Chondrocyte (in vitro differentiated cells): ENCODE measurements around the gene ROGDI. TPM values are rescaled to one million over a fixed set of nuclear protein-coding genes. Genes with fewer than 3 reads are reported as not detected.
A peak's percentile ranks its signal among the peaks of the same experiment; 100 is the strongest.

Source experiments
- DNase-seq: peaks from one replicate; pipeline ENCODE4 v3.0.0; 2021; ENCODE audit warnings: mixed read lengths, low spot score
- H3K27ac Mint-ChIP-seq: one replicate; pipeline ENCODE4 v1.8.0; 2021; ENCODE audit warnings: mild to moderate bottlenecking, moderate library complexity, mixed read lengths; ENCODE audit not compliant: unreplicated experiment
- H3K27me3 Mint-ChIP-seq: 2 replicates; pipeline ENCODE4 v1.8.0; 2021; ENCODE audit warnings: low read depth, mixed read lengths
- H3K36me3 Mint-ChIP-seq: 2 replicates; pipeline ENCODE4 v1.8.0; 2021; ENCODE audit warnings: low read depth, mixed read lengths
- H3K4me1 Mint-ChIP-seq: 2 replicates; pipeline ENCODE4 v1.8.0; 2021; ENCODE audit warnings: low read depth, mild to moderate bottlenecking, mixed read lengths
- H3K4me3 Mint-ChIP-seq: one replicate; pipeline ENCODE4 v1.8.0; 2021; ENCODE audit warnings: mild to moderate bottlenecking, moderate library complexity, mixed read lengths; ENCODE audit not compliant: unreplicated experiment
- H3K9me3 Mint-ChIP-seq: 2 replicates; pipeline ENCODE4 v1.8.0; 2021; ENCODE audit warnings: low read depth, mixed read lengths
- CTCF ChIP-seq: fragments of 200-600 bp; sonication (generic); IDR thresholded peaks from 2 replicates; pipeline ENCODE4 v1.5.0; 2021; ENCODE audit warnings: antibody characterized with exemption, mild to moderate bottlenecking, moderate library complexity
- long read RNA-seq: library from polyadenylated mRNA; stranded (forward); transcript quantifications from one replicate; pipeline ENCODE4 v2.0.0, GENCODE V29; 2021
- total RNA-seq: library from RNA; stranded (reverse); gene quantifications from 3 replicates; pipeline ENCODE4 v1.2.1, GENCODE V29; 2021

The ROGDI gene, protein sequence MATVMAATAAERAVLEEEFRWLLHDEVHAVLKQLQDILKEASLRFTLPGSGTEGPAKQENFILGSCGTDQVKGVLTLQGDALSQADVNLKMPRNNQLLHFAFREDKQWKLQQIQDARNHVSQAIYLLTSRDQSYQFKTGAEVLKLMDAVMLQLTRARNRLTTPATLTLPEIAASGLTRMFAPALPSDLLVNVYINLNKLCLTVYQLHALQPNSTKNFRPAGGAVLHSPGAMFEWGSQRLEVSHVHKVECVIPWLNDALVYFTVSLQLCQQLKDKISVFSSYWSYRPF
- 24.9 to 37.6 TPM (median 35.6 TPM) in 3 replicates for total RNA-seq
- long read RNA-seq, transcript ROGDI-209 (10 exons, 1,362 nt) = minor isoform, 8 of 104 reads
- long read RNA-seq, transcript ROGDI-213 (7 exons, 2,684 nt) = minor isoform, 5 of 104 reads
- long read RNA-seq, transcript ROGDI-201 (11 exons, 1,735 nt) = major isoform, 57 of 104 reads
- long read RNA-seq, partial matches to known transcripts = 8 of 104 reads
- long read RNA-seq, other reads (novel, unspliced or antisense) = 26 of 104 reads

DNA sequence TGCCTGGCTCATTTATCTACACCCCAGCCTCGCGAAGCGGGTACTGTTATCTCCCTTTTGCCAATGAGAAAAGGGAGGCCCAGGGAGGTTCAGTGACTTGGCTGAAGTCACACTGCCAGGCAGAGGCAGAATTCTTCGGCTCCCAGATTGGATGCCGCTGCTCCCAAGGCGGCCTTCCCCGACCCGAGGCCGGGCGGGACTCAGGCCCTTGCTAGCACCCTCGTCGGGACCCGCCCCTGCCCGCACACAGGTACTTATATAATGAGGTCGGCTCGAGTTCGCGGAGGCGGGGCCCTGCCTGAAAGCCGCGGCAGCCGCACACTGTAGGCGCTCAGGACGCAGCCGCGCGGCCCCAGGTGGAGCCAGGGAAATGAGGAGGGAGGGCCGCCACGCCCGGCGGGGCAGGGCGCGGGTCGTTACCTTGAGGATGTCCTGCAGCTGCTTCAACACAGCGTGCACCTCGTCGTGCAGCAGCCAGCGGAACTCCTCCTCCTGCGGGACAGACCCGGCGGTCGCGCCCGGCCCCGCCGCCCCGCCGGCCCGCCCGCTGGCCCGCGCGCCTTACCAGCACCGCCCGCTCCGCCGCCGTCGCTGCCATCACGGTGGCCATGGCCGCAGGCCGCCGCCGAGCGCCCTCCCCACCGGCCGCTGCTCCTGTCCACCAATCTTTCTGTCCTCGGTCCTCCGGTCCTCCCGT lies at the start of gene ROGDI:
TSS of gene ROGDI (minus strand) at position 672 of the 697 bp plus-strand sequence. CDS start at position 610, 62 bp downstream.
- Mint-ChIP-seq H3K4me3 (peak within 1 kb of the TSS; percentile 82), H3K36me3 (peaks cover 11% of the 10 kb centered on the region), H3K27ac (peak within 1 kb of the TSS; percentile 92), H3K9me3 (no peaks in the 10 kb centered on the region), H3K4me1 (peaks cover 25% of the 10 kb centered on the region), H3K27me3 (no peaks in the 10 kb centered on the region)
- TF ChIP-seq CTCF = no peak
- DNase-seq = no peak

GRCh38 chr16:4850211-4850610 lies 47.8 kb upstream of the ROGDI start:
- TF ChIP-seq CTCF = no peak
- Mint-ChIP-seq H3K27ac (no peak overlapping the region), H3K36me3 (peaks cover 11% of the 10 kb centered on the region), H3K4me3 (peak overlapping the region; percentile 17), H3K4me1 (peaks cover 59% of the 10 kb centered on the region), H3K9me3 (no peaks in the 10 kb centered on the region), H3K27me3 (no peaks in the 10 kb centered on the region)
- no peak for DNase-seq

DNA sequence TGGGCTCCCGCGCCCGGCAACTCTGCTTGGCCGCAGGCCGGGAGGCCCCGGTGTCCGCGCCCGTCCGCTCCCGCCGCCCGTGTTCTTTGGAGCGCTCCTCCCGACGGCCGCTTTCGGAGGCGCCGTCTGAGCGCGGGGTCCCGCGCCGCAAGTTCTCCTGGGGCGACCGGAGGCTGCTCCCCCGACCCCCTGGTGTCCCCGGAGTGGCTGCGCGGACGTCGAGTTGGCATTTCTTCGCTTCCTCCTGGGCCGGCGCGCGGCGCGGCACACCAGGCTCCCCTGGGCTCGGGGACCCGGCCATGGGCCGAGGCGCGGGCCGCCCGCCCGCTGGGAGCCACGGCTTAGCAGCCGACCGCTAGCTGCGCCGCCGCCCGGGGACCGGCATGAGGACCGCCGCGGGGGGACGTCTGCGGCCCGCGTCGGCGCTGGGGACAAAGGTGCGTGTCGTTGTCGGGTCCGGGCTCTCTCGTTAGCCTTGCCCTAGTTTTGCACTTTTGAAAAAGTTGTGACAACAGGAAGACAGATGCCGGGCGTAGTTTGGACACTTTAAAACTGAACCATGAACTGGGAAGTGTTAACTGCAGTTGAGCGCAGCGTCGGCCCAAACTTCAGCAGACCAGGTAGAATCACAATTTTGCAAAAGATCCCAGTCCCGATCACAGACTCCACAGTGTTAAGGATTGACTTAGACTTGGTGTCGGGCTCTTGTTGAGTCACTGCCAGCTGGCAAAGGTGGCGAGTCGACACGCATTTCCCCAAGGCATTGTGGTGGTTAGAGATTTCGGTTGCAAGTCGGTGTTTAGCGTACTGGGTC lies 45.5 kb upstream of the ROGDI start:
- Mint-ChIP-seq H3K27ac (peak overlapping the region; percentile 93), H3K4me3 (peak overlapping the region; percentile 89), H3K36me3 (peaks cover 8% of the 10 kb centered on the region), H3K9me3 (no peaks in the 10 kb centered on the region), H3K4me1 (peaks cover 64% of the 10 kb centered on the region), H3K27me3 (no peaks in the 10 kb centered on the region)
- DNase-seq = no peak
- TF ChIP-seq CTCF = peak; percentile 34

- Mint-ChIP-seq H3K27me3 (no peaks in the 10 kb centered on the region), H3K36me3 (peaks cover 9% of the 10 kb centered on the region), H3K4me3 (peak within 1 kb of the TSS; percentile 89), H3K27ac (peak within 1 kb of the TSS; percentile 96), H3K4me1 (peaks cover 57% of the 10 kb centered on the region), H3K9me3 (no peaks in the 10 kb centered on the region)
- DNase-seq = peak; percentile 100
- peak; percentile 2 for TF ChIP-seq CTCF
Measured at GRCh38 chr16:4846901-4847773, 44.7 kb upstream of the ROGDI start, which contains the start of the genes GLYR1 and UBN1. GLYR1 (minus strand) TSS chr16:4847288; CDS start chr16:4847265, 23 bp downstream. UBN1 (plus strand) TSS chr16:4847481; CDS start chr16:4852918, 5,437 bp downstream.
